BE2C (cell line): ENCODE measurements around the gene DUS1L.

Experiments used
- DNase-seq: peaks from one replicate; pipeline ENCODE4 v3.0.0-alpha.2; 2020
- H3K27me3 ChIP-seq: fragments of 250-450 bp; sonication (Bioruptor Pico); 2 replicates; pipeline ENCODE4 v1.5.1; 2020; ENCODE audit warnings: mild to moderate bottlenecking
- H3K36me3 ChIP-seq: fragments of 250-450 bp; sonication (Bioruptor Pico); 2 replicates; pipeline ENCODE4 v1.5.1; 2020; ENCODE audit warnings: mild to moderate bottlenecking
- H3K4me1 ChIP-seq: fragments of 250-450 bp; sonication (Bioruptor Pico); 2 replicates; pipeline ENCODE4 v1.5.1; 2020
- H3K4me3 ChIP-seq: 2 replicates; pipeline ENCODE4 v1.5.1; 2011; ENCODE audit warnings: low read depth, low read length
- H3K9me3 ChIP-seq: fragments of 250-450 bp; sonication (Bioruptor Pico); 2 replicates; pipeline ENCODE4 v1.5.1; 2020
- TF ChIP-seq, protein P1 (sequence below): IDR thresholded peaks from 2 replicates; pipeline ENCODE4 v1.5.1; 2012; ENCODE audit warnings: mild to moderate bottlenecking, low read depth, low read length

The DUS1L gene

GRCh38 chr17:82028966-82029365 lies 36.6 kb downstream of the DUS1L start:
- H3K4me1 ChIP-seq, result no peaks in the 10 kb centered on the region
- TF ChIP-seq, protein P1, sequence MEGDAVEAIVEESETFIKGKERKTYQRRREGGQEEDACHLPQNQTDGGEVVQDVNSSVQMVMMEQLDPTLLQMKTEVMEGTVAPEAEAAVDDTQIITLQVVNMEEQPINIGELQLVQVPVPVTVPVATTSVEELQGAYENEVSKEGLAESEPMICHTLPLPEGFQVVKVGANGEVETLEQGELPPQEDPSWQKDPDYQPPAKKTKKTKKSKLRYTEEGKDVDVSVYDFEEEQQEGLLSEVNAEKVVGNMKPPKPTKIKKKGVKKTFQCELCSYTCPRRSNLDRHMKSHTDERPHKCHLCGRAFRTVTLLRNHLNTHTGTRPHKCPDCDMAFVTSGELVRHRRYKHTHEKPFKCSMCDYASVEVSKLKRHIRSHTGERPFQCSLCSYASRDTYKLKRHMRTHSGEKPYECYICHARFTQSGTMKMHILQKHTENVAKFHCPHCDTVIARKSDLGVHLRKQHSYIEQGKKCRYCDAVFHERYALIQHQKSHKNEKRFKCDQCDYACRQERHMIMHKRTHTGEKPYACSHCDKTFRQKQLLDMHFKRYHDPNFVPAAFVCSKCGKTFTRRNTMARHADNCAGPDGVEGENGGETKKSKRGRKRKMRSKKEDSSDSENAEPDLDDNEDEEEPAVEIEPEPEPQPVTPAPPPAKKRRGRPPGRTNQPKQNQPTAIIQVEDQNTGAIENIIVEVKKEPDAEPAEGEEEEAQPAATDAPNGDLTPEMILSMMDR, result no peak
- H3K36me3 ChIP-seq, result no peaks in the 10 kb centered on the region
- H3K4me3 ChIP-seq, result no peak overlapping the region
- H3K9me3 ChIP-seq, result no peaks in the 10 kb centered on the region
- no peak for DNase-seq
- no peaks in the 10 kb centered on the region for H3K27me3 ChIP-seq

- TF ChIP-seq, protein P1, result no peak
- Histone ChIP-seq H3K4me3 (no peak overlapping the region), H3K9me3 (no peaks in the 10 kb centered on the region), H3K27me3 (no peaks in the 10 kb centered on the region), H3K36me3 (no peaks in the 10 kb centered on the region), H3K4me1 (no peaks in the 10 kb centered on the region)
- DNase-seq, result no peak
Observed at GRCh38 chr17:82028246-82028645, 37.4 kb downstream of the DUS1L start.

DNA sequence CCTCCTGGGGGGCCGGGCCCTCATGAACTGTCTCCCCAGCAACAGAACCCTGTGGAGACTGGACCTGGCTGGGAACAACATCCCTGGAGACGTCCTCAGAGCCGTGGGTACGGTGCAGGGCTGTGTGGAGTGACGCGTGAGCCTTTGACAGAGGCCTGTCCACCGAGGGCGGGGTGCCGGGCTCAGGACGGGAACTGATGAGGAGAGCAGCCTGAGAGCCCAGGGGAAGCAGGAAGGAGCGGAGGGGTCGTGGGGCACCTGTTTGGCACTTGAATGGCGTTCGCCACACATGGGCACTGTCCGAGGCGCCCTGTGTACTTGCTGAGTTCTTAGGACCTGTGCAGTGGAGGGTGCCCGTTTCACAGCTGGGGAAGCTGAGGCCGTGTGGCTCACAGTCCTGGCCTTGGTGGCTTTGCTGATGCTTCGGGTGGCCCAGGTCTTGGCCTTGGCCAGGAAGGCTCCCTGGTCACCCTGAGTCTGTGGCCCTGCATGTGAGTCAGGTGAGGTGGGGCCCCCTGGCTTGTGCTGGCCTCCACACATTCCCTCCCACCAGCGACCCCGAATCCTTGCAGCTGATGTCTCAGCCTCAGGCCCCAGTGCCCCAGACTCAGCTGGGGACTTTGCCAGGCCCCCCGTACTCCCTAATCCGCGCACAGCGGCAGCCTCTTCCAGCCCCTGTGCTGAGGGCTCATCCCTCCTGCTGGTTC lies 40.0 kb downstream of the DUS1L start:
- Histone ChIP-seq H3K4me1 (peaks cover 4% of the 10 kb centered on the region), H3K36me3 (no peaks in the 10 kb centered on the region), H3K27me3 (no peaks in the 10 kb centered on the region), H3K9me3 (no peaks in the 10 kb centered on the region), H3K4me3 (no peak overlapping the region)
- TF ChIP-seq, protein P1, result no peak
- DNase-seq, result no peak

DNA sequence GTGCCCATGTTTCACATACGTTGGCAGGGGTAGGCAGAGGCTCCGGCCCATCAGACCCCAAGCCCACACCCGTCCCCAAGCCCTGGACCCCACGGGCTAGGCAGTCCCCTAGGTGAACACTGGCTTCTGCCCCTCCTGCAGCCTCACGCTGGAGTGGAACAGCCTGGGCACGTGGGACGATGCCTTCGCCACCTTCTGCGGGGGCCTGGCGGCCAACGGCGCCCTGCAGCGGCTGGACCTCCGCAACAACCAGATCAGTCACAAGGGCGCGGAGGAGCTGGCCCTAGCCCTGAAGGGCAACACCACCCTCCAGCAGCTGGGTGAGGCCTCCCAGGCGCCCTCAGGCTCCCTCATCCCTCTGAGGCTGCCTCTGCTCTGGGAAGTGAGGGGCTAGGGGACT lies 40.7 kb downstream of the DUS1L start:
- peaks cover 4% of the 10 kb centered on the region for H3K4me1 ChIP-seq
- TF ChIP-seq, protein P1, result no peak

DNA sequence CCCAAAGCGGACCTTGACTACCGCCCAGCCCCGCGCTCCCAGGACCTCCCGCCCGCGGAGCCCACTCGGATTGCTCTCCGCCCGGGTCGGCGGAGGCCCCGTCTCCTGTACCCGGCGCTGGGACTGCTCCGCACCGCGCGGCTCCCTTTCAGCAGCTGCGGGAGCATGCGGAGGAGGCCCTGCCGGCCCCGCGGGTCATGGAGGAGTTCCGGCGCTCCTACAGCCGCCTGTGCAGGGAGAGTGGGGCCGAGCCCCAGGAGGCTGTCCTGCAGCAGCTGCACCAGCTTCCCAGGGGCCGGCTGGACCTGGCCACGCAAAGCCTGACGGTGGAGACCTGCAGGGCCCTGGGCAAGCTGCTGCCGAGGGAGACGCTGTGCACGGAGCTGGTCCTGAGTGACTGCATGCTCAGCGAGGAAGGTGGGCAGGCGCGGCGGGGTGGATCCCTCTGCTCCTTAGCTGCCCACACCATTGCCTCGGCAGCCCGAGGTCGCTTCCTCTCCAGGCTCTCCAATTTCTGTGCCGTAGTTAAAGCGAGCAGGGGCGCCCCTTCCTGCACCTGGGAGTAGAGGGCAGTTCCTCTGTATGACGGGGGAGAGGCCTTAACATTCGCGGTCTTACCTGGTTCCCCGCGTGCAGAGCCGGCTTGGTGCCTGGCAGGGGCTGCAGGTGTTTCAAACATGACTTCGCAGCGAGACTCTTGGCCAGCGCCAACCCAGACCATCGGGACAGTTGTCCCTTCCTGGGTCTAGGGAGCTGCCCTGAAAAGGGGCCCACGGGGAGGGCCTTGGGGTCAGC lies 42.0 kb downstream of the DUS1L start:
- Histone ChIP-seq H3K4me1 (peaks cover 4% of the 10 kb centered on the region), H3K36me3 (peaks cover 2% of the 10 kb centered on the region; the same call in 1 of the 2 replicates), H3K27me3 (no peaks in the 10 kb centered on the region), H3K4me3 (peak overlapping the region; percentile 83), H3K9me3 (no peaks in the 10 kb centered on the region)
- DNase-seq, result peak; percentile 48
- TF ChIP-seq, protein P1, result no peak

More for the DNA sequence above, 40.7 kb downstream of the DUS1L start:
- Histone ChIP-seq H3K27me3 (no peaks in the 10 kb centered on the region), H3K36me3 (no peaks in the 10 kb centered on the region), H3K9me3 (no peaks in the 10 kb centered on the region), H3K4me3 (no peak overlapping the region)
- DNase-seq, result no peak
